ENCODE results near the gene RALGPS2.

DNA sequence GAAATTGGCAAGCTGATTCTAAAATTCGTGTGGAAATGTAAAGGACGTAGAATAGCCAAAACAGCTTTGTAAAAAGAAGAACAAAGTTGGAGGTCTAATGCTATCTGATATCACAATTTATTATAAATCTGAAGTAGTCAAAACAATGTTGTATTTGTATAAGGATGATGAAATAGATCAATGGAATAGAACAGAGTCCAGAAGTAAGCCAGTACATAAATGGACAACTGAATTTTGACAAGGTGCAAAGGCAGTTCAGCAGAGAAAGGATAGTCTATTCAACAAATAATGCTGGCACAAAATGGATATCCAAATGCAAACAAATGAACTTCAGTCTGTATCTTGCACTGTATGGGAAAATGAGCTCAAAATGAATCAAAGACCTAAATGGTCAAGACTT is 20.2 kb downstream of the RALGPS2 start:
- TF ChIP-seq, protein P1, sequence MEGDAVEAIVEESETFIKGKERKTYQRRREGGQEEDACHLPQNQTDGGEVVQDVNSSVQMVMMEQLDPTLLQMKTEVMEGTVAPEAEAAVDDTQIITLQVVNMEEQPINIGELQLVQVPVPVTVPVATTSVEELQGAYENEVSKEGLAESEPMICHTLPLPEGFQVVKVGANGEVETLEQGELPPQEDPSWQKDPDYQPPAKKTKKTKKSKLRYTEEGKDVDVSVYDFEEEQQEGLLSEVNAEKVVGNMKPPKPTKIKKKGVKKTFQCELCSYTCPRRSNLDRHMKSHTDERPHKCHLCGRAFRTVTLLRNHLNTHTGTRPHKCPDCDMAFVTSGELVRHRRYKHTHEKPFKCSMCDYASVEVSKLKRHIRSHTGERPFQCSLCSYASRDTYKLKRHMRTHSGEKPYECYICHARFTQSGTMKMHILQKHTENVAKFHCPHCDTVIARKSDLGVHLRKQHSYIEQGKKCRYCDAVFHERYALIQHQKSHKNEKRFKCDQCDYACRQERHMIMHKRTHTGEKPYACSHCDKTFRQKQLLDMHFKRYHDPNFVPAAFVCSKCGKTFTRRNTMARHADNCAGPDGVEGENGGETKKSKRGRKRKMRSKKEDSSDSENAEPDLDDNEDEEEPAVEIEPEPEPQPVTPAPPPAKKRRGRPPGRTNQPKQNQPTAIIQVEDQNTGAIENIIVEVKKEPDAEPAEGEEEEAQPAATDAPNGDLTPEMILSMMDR (IDR thresholded peaks at IDR 0.05; ENCODE audit: insufficient read depth, low read length, poor library complexity, severe bottlenecking) = no peak
- TF ChIP-seq EZH2phosphoT487 (conservative IDR thresholded peaks at IDR 0.05; ENCODE audit: low read length) = no peak

Measured in SU-DHL-6 (cell line).